GM18505 (cell line): ENCODE results near the gene PARP8.

Experiments used
- ATAC-seq: cut with Tn5 transposase; IDR thresholded peaks from one replicate; pipeline ENCODE4 v1.9.1; 2021; ENCODE audit not compliant: unreplicated experiment
- POLR2A ChIP-seq: IDR thresholded peaks from 4 replicates; pipeline ENCODE4 v1.6.1; 2011; ENCODE audit warnings: borderline replicate concordance; ENCODE audit not compliant: insufficient read depth, insufficient read length; ENCODE audit errors: extremely low read depth

Gene PARP8

DNA sequence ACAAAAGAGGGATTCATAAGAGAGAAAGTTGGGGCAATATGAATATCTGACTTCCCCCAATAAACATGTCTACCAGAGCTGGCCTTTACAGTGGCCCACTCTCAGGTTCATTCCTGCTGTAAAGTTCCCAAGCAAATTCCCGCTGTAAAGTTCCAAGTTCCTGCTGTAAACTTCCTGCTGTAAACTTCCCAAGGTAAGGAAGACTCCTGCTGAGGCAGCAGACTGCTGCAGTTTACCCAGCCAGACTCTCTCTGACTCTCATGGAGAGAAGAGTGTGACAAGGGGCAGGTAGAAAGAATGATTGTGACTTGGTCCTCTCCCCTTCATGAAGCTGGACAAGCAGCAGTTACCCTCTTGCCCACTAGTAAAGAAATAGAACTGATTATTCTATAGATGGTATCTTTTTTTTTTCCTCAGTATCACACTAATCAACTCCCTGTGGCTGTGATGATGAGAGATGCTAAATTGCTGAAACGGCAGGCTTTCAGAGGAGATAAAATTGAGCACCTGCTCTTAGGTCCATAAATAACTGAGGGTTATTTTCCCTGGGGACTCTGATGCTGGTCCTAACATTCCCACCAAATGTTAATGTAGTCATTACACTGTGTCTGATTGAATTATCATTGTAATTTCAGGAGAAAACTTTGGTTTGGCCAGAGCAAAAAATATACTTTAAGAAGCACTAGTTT, 220.4 kb downstream of the PARP8 start:
- no peak for TF ChIP-seq POLR2A

DNA sequence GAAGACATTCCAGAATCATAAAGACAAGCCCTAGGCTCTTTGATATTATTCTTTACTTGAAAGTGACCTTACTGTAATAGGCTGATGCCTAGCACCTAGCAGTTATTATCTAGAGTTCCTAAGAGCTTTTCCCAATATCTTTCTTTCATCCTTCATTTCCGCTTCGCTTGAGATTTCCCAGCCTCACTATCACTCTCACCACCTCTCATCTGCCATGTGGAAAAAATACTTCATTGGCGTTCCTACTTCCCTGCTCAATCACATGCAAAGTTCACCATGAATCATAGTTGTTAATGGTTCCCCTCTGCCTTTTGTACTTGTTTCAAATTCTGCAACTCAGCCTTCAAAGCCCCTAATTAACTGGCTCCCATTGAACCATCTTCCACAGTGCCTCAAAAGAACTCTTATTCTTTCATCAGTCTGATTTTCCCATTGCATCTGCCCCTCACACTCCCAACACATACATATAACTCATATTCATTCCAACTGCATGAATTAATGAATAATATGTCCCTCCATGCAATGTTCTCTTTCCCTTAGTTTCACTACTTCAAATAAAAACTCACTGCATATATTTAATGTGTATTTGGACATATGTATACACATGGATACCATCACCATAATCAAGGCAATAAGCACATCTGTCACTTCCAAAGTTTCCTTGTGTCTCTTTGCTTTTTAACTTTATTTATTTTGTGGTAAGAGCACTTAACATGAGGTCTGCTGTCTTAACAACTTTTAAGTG, 221.6 kb downstream of the PARP8 start:
- no peak for ATAC-seq

More for the DNA sequence above, 220.4 kb downstream of the PARP8 start:
- no peak for ATAC-seq

DNA sequence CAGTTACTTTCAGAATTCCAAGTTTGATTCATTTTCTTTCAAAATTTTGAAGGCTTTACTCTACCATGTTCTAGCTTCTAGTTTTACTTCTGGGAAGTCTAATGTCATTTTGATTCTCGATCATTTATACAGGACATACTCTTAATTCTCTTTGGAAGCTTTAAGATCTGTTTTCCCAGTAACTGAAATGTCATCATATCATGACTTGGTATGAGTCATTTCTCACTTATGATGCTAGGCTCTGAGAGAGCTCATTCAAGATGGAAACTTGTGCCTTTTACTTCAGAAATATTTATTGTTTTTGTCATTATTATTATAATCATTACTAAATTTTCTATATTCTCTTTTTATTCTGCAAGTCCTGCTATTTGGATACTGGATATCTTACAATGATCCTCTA, 222.3 kb downstream of the PARP8 start:
- TF ChIP-seq POLR2A = no peak
- ATAC-seq = no peak

More for the DNA sequence above, 221.6 kb downstream of the PARP8 start:
- TF ChIP-seq POLR2A = no peak

DNA sequence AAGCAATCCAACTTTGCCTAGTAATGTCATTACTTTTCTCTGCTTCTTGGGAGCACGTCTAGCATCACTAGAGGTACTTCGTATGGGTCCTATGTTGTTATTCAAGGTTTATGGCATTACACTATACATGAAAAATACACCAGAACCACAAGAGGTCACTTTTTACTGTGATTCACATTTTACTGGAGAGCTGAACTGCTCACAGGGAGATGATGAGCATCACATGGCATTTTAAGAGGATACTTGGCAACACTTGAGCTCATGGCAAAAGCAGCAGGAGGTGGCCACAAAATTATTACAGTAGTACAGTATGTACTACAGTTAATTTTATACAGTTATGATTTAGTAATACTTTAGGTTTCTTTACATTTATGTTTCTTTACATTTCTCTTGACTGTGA, 223.4 kb downstream of the PARP8 start:
- no peak for TF ChIP-seq POLR2A
- ATAC-seq = no peak
